HEK293T (cell line): Measurements from ENCODE around the gene NKIRAS2.

Experiments
- CTCF ChIA-PET: fragments of 350-600 bp; formaldehyde crosslinking; extraction: SDS; loops from one replicate; lab custom pipeline; 2021; ENCODE audit warnings: antibody characterized with exemption, inconsistent platforms; lab: Yijun Ruan, JAX
- POLR2A ChIA-PET: fragments of 350-600 bp; formaldehyde crosslinking; extraction: SDS; loops from one replicate; lab custom pipeline; 2020; ENCODE audit warnings: antibody characterized with exemption, inconsistent platforms; lab: Yijun Ruan, JAX
- DNase-seq: peaks from one replicate; pipeline ENCODE4 v3.0.0; 2012; ENCODE audit warnings: mixed read lengths; ENCODE audit errors: extremely low spot score
- ARNT ChIP-seq: fragments of 450-650 bp; IDR thresholded peaks from 2 replicates; pipeline ENCODE4 v1.6.1; 2017; ENCODE audit warnings: mild to moderate bottlenecking
- BHLHE40 ChIP-seq: fragments of 450-650 bp; IDR thresholded peaks from 2 replicates; pipeline ENCODE4 v1.6.1; 2016; ENCODE audit warnings: mild to moderate bottlenecking, moderate library complexity, borderline replicate concordance
- CTBP1 ChIP-seq: fragments of 450-650 bp; IDR thresholded peaks from 2 replicates; pipeline ENCODE4 v1.6.1; 2016; ENCODE audit warnings: borderline replicate concordance
- ELF4 ChIP-seq: fragments of 450-650 bp; IDR thresholded peaks from 2 replicates; pipeline ENCODE4 v1.6.1; 2017; ENCODE audit warnings: antibody characterized with exemption
- FOXA1 ChIP-seq: fragments of 450-650 bp; IDR thresholded peaks from 2 replicates; pipeline ENCODE4 v1.6.1; 2016; ENCODE audit warnings: mild to moderate bottlenecking
- FOXK2 ChIP-seq: fragments of 450-650 bp; IDR thresholded peaks from 2 replicates; pipeline ENCODE4 v1.6.1; 2016; ENCODE audit warnings: mild to moderate bottlenecking
- FOXM1 ChIP-seq: fragments of 450-650 bp; IDR thresholded peaks from 2 replicates; pipeline ENCODE4 v1.6.1; 2017; ENCODE audit warnings: mild to moderate bottlenecking, borderline replicate concordance
- HDGF ChIP-seq: fragments of 450-650 bp; IDR thresholded peaks from 2 replicates; pipeline ENCODE4 v1.6.1; 2017; ENCODE audit warnings: antibody characterized with exemption, borderline replicate concordance
- L3MBTL2 ChIP-seq: fragments of 450-650 bp; conservative IDR thresholded peaks from 2 replicates; pipeline ENCODE4 v1.6.1; 2016; ENCODE audit warnings: mild to moderate bottlenecking
- LEF1 ChIP-seq: fragments of 450-650 bp; IDR thresholded peaks from 2 replicates; pipeline ENCODE4 v1.6.1; 2017; ENCODE audit warnings: mild to moderate bottlenecking, borderline replicate concordance
- NFRKB ChIP-seq: fragments of 450-650 bp; IDR thresholded peaks from 2 replicates; pipeline ENCODE4 v1.6.1; 2016; ENCODE audit warnings: mild to moderate bottlenecking, moderate library complexity
- PKNOX1 ChIP-seq: fragments of 450-650 bp; IDR thresholded peaks from 2 replicates; pipeline ENCODE4 v1.6.1; 2016
- SP1 ChIP-seq: fragments of 450-650 bp; IDR thresholded peaks from 2 replicates; pipeline ENCODE4 v1.6.1; 2017
- SUZ12 ChIP-seq: fragments of 450-650 bp; IDR thresholded peaks from 2 replicates; pipeline ENCODE4 v1.6.1; 2016; ENCODE audit warnings: mild to moderate bottlenecking
- TARDBP ChIP-seq: fragments of 450-650 bp; IDR thresholded peaks from 2 replicates; pipeline ENCODE4 v1.6.1; 2016
- ZNF384 ChIP-seq: fragments of 450-650 bp; IDR thresholded peaks from 2 replicates; pipeline ENCODE4 v1.6.1; 2016

The NKIRAS2 gene

GRCh38 chr17:41974031-41974430 lies 45.9 kb upstream of the NKIRAS2 start:
- CTCF ChIA-PET = interaction anchor here (1.0 kb wide), 1 partner anchor 127 kb away, joined by 4 read pairs; no protein-coding TSS in a partner anchor
- DNase-seq = no peak
- TF ChIP-seq PKNOX1 (no peak), ELF4 (no peak), TARDBP (no peak), ARNT (no peak), SP1 (no peak), CTBP1 (no peak), LEF1 (no peak)
- POLR2A ChIA-PET = interaction anchor here (2.8 kb wide), 1 partner anchor 44 kb away, joined by 12 read pairs; the partner anchor contains the start of gene DNAJC7

GRCh38 chr17:41974658-41975057 lies 45.2 kb upstream of the NKIRAS2 start:
- DNase-seq = no peak
- CTCF ChIA-PET = interaction anchor here (1.0 kb wide), 1 partner anchor 127 kb away, joined by 4 read pairs; no protein-coding TSS in a partner anchor
- POLR2A ChIA-PET = interaction anchor here (0.7 to 4.7 kb wide), 4 partner anchors 8 to 162 kb away, joined by 3 to 29 read pairs (median 8); partner anchors contain the start of genes CNP, DNAJC7 and P3H4
- TF ChIP-seq HDGF (no peak), BHLHE40 (no peak), ARNT (no peak), ELF4 (no peak), TARDBP (no peak), FOXM1 (no peak), NFRKB (no peak), ZNF384 (no peak), SP1 (no peak), SUZ12 (no peak)

GRCh38 chr17:41975099-41976083 lies 44.5 kb upstream of the NKIRAS2 start:
- CTCF ChIA-PET = interaction anchor here (1.0 kb wide), 1 partner anchor 126 kb away, joined by 4 read pairs; no protein-coding TSS in a partner anchor
- TF ChIP-seq FOXK2 (no peak), ELF4 (no peak), TARDBP (no peak), FOXM1 (no peak), L3MBTL2 (no peak), CTBP1 (no peak), ZNF384 (no peak), HDGF (no peak)
- DNase-seq = no peak
- POLR2A ChIA-PET = interaction anchor here (0.7 to 4.7 kb wide), 4 partner anchors 9 to 163 kb away, joined by 3 to 29 read pairs (median 4); partner anchors contain the start of genes CNP, DNAJC7 and P3H4

- TF ChIP-seq PKNOX1 = no peak
- no peak for TF ChIP-seq FOXK2
- no peak for TF ChIP-seq HDGF
- TF ChIP-seq L3MBTL2 = no peak
- no peak for TF ChIP-seq SP1
- no peak for TF ChIP-seq FOXA1
- no peak for TF ChIP-seq BHLHE40
- TF ChIP-seq ELF4 = no peak
- TF ChIP-seq NFRKB = no peak
- TF ChIP-seq ARNT = no peak
- no peak for TF ChIP-seq LEF1
- ChIA-PET POLR2A (interaction anchor here (1.4 to 4.7 kb wide), 2 partner anchors 9 to 41 kb away, joined by 5 to 29 read pairs; partner anchors contain the start of genes CNP and DNAJC7), CTCF (no interaction called here)
- no peak for DNase-seq
These were observed 43.6 kb upstream of the NKIRAS2 start for GRCh38 chr17:41976142-41976768.

- TF ChIP-seq NFRKB (no peak), PKNOX1 (no peak), FOXM1 (no peak), ELF4 (no peak), BHLHE40 (no peak), HDGF (no peak), FOXK2 (no peak)
- DNase-seq = no peak
- CTCF ChIA-PET = no interaction called here
- POLR2A ChIA-PET = interaction anchor here (4.7 kb wide), 1 partner anchor 11 kb away, joined by 29 read pairs; the partner anchor contains the start of gene CNP
These were observed 41.9 kb upstream of the NKIRAS2 start for GRCh38 chr17:41977991-41978390.
